Gastrocnemius medialis (tissue), 4 donors: ENCODE data around the gene TEX12. TPM values are rescaled to one million over a fixed set of nuclear protein-coding genes. Genes with fewer than 3 reads are reported as not detected.
A peak's percentile ranks its signal among the peaks of the same experiment; 100 is the strongest.
"Not testable (repeated sequence)": the region's sequence is repeated elsewhere in the genome, so short reads cannot be mapped to it uniquely, and the experiment has no call there.

Experiments used
- ATAC-seq, 2 donors: fragments of 150-250 bp; one replicate each; pipeline ENCODE4 v1.9.1; 2016
- DNase-seq, 2 donors: peaks; one replicate each; pipeline ENCODE4 v3.0.0-alpha.2; 2019
- H3K27ac ChIP-seq, 4 donors: fragments of 200-600 bp; sonication (generic); 1 replicate in 1 of 4; 2 replicates in 3 of 4; pipeline ENCODE4 v1.5.1; 2016 to 2018; ENCODE audit warnings: mild to moderate bottlenecking in 2 of 4, moderate library complexity in 1 of 4
- H3K27me3 ChIP-seq, 3 donors: fragments of 200-600 bp; sonication (generic) in 2 of 3; 1 replicate in 1 of 3; 2 replicates in 2 of 3; pipeline versions ENCODE4 v1.5.1 to v1.6.0; 2016 to 2019; ENCODE audit warnings: mild to moderate bottlenecking in 1 of 3, moderate library complexity in 1 of 3
- H3K36me3 ChIP-seq, 2 donors: fragments of 200-600 bp; sonication (generic) in 1 of 2; one replicate each; pipeline ENCODE4 v1.5.1; 2017 to 2018
- H3K4me1 ChIP-seq, 2 donors: fragments of 200-600 bp; sonication (generic) in 1 of 2; one replicate each; pipeline ENCODE4 v1.5.1; 2016 to 2017; ENCODE audit warnings: mild to moderate bottlenecking in 2 of 2
- H3K4me3 ChIP-seq, 4 donors: fragments of 200-600 bp; sonication (generic) in 3 of 4; 1 replicate in 1 of 4; 2 replicates in 3 of 4; pipeline ENCODE4 v1.5.1; 2016 to 2019; ENCODE audit warnings: mild to moderate bottlenecking in 2 of 4
- H3K9me3 ChIP-seq, 3 donors: fragments of 200-600 bp; sonication (generic) in 2 of 3; 1 replicate in 1 of 3; 2 replicates in 2 of 3; pipeline ENCODE4 v1.5.1; 2016 to 2019
- CTCF ChIP-seq, 5 experiments: fragments of 450-650 bp in 3 of 5; fragments of 200-600 bp in 2 of 5; sonication (generic) in 2 of 5; IDR thresholded peaks in 4 of 5; conservative IDR thresholded peaks in 1 of 5; 1 replicate in 4 of 5; 2 replicates in 1 of 5; pipeline ENCODE4 v1.5.1; 2016 to 2019; ENCODE audit warnings: antibody characterized with exemption in 5 of 5, mild to moderate bottlenecking in 3 of 5, moderate library complexity in 3 of 5
- POLR2A ChIP-seq, 2 donors: fragments of 450-650 bp; IDR thresholded peaks; one replicate each; pipeline ENCODE4 v1.6.1; 2017; ENCODE audit warnings: antibody characterized with exemption in 2 of 2, mild to moderate bottlenecking in 2 of 2, moderate library complexity in 2 of 2
- in situ Hi-C, 4 donors: fragments of 200-750 bp; cut with MboI; loops; one replicate each; pipeline versions ENCODE4 v1.15.0 to v1.8.0; 2017; ENCODE audit warnings: low sequenced_read_pairs in 4 of 4
- intact Hi-C: fragments of 100-400 bp; cut with DNase I; formaldehyde crosslinking; loops from one replicate; pipeline ENCODE4 v1.15.1; 2023; ENCODE audit warnings: low total_unique reads
- total RNA-seq, 4 donors: library from RNA; depleted of rRNA; stranded (reverse); fragments of >200 nt; gene quantifications; one replicate each; pipeline versions ENCODE4 v1.1.0 to v1.2.3, GENCODE V29; 2016

TEX12 gene
- total RNA-seq, 4 donors from 2014 or later = 0.62 to 2.1 (median 0.68) TPM; not detected in 1

- peaks cover 21 to 22% of the 10 kb centered on the region in 2 donors for H3K4me1 ChIP-seq
- H3K4me3 ChIP-seq = no peak overlapping the region
- peak overlapping the region in 1 of 4 donors; percentile 6 for H3K27ac ChIP-seq
- H3K27me3 ChIP-seq = no peaks in the 10 kb centered on the region
- ATAC-seq (no peak), DNase-seq (no peak)
- intact Hi-C loops (no loop called here), in situ Hi-C loops (loop anchor here in 3 of 4 donors (5.0 kb wide), 1 partner anchor 62 kb away; no protein-coding TSS in a partner anchor)
- TF ChIP-seq CTCF (IDR thresholded peaks at IDR 0.05 in 4 of 5, conservative IDR thresholded peaks at IDR 0.05 in 1 of 5) = no peak
- no peak for TF ChIP-seq POLR2A (IDR thresholded peaks at IDR 0.05)
- H3K36me3 ChIP-seq = no peaks in the 10 kb centered on the region
- no peaks in the 10 kb centered on the region for H3K9me3 ChIP-seq
Measured at GRCh38 chr11:112179601-112180000, 12.4 kb downstream of the TEX12 start.

GRCh38 chr11:112182867-112183266 is 15.7 kb downstream of the TEX12 start:
- Histone ChIP-seq H3K4me1 (peaks cover 21 to 22% of the 10 kb centered on the region in 2 donors), H3K27me3 (no peaks in the 10 kb centered on the region), H3K27ac (no peak overlapping the region), H3K36me3 (no peaks in the 10 kb centered on the region), H3K9me3 (no peaks in the 10 kb centered on the region), H3K4me3 (no peak overlapping the region)
- DNase-seq (no peak), ATAC-seq (no peak)
- in situ Hi-C loops (loop anchor here in 1 of 4 donors (10.0 kb wide), 1 partner anchor 68 kb away; no protein-coding TSS in a partner anchor), intact Hi-C loops (no loop called here)
- TF ChIP-seq CTCF (IDR thresholded peaks at IDR 0.05 in 4 of 5, conservative IDR thresholded peaks at IDR 0.05 in 1 of 5) (no peak), POLR2A (IDR thresholded peaks at IDR 0.05) (no peak)

GRCh38 chr11:112185883-112186282 is 18.7 kb downstream of the TEX12 start:
- no peak for TF ChIP-seq CTCF (IDR thresholded peaks at IDR 0.05 in 4 of 5, conservative IDR thresholded peaks at IDR 0.05 in 1 of 5)
- no peak for TF ChIP-seq POLR2A (IDR thresholded peaks at IDR 0.05)
- H3K4me1 ChIP-seq = peaks cover 15 to 17% of the 10 kb centered on the region in 2 donors
- H3K27me3 ChIP-seq = no peaks in the 10 kb centered on the region
- H3K4me3 ChIP-seq = no peak overlapping the region
- H3K27ac ChIP-seq = peak overlapping the region; percentile 42 to 70 (median 53)
- in situ Hi-C loops = loop anchor here in 1 of 4 donors (10.0 kb wide), 1 partner anchor 71 kb away; no protein-coding TSS in a partner anchor
- no peaks in the 10 kb centered on the region for H3K36me3 ChIP-seq
- H3K9me3 ChIP-seq = no peaks in the 10 kb centered on the region
- intact Hi-C loops = no loop called here
- ATAC-seq = peak; percentile 52 to 74
- DNase-seq = no peak

- Histone ChIP-seq H3K27me3 (no peaks in the 10 kb centered on the region), H3K4me3 (no peak overlapping the region), H3K36me3 (no peaks in the 10 kb centered on the region), H3K4me1 (peaks cover 15 to 17% of the 10 kb centered on the region in 2 donors), H3K27ac (peak overlapping the region; percentile 42 to 70 (median 53)), H3K9me3 (no peaks in the 10 kb centered on the region)
- DNase-seq (no peak), ATAC-seq (no peak)
- TF ChIP-seq POLR2A (IDR thresholded peaks at IDR 0.05) (no peak), CTCF (IDR thresholded peaks at IDR 0.05 in 4 of 5, conservative IDR thresholded peaks at IDR 0.05 in 1 of 5) (no peak)
- intact Hi-C loops (no loop called here), in situ Hi-C loops (loop anchor here in 1 of 4 donors (10.0 kb wide), 1 partner anchor 72 kb away; no protein-coding TSS in a partner anchor)
Measured at GRCh38 chr11:112186304-112186703, 19.1 kb downstream of the TEX12 start.

- ATAC-seq = not testable (repeated sequence)
Measured at GRCh38 chr11:112195113-112195512, 27.9 kb downstream of the TEX12 start.

More at GRCh38 chr11:112195113-112195512, 27.9 kb downstream of the TEX12 start:
- H3K27ac ChIP-seq, H3K9me3 ChIP-seq, intact Hi-C loops, H3K4me3 ChIP-seq, H3K27me3 ChIP-seq, H3K36me3 ChIP-seq, DNase-seq, H3K4me1 ChIP-seq, in situ Hi-C loops: not testable (repeated sequence)
